HG03196 (cell line): ENCODE results near the gene KLK11.

Experiments used
- ATAC-seq: cut with Tn5 transposase; IDR thresholded peaks from one replicate; pipeline ENCODE4 v1.9.1; 2021; ENCODE audit not compliant: unreplicated experiment

KLK11 gene

DNA sequence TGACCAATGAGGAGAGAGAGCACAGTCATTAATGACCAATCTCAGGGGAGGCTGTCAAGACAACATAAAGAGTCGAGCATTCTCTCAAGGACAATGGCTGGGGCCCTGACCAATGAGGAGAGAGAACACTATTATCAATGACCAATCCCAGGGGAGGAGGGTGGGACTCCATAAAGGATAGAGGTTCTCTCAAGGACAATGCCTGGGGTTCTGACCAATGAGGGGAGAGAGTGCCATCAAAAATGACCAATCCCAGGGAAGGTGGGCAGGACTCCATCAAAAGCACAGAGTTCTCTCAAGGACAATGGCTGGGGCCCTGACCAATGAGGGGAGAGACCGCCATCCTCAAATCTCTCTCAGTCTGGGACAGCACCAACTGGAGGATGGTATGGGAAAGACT, 3.3 kb upstream of the KLK11 start:
- ATAC-seq, result no peak

DNA sequence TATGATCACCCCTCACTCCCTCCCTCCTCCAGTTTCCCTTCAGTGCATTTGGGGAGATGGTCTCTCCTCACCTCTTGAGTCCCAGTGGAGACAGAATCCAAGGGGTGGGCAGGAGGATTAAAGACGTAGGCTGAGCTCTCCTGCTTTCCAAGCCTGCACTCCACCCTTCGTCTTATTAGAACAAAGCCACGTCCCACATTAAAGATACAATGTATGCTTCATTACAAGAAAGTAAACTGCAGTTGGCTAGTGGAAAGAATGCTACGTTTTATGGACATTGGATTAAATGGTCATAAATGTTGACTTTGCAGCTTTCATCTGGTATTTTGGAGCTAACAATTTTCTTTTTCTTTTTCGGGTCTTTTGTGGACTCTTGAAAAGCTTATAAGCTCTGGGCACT, 1.5 kb upstream of the KLK11 start:
- ATAC-seq, result no peak

DNA sequence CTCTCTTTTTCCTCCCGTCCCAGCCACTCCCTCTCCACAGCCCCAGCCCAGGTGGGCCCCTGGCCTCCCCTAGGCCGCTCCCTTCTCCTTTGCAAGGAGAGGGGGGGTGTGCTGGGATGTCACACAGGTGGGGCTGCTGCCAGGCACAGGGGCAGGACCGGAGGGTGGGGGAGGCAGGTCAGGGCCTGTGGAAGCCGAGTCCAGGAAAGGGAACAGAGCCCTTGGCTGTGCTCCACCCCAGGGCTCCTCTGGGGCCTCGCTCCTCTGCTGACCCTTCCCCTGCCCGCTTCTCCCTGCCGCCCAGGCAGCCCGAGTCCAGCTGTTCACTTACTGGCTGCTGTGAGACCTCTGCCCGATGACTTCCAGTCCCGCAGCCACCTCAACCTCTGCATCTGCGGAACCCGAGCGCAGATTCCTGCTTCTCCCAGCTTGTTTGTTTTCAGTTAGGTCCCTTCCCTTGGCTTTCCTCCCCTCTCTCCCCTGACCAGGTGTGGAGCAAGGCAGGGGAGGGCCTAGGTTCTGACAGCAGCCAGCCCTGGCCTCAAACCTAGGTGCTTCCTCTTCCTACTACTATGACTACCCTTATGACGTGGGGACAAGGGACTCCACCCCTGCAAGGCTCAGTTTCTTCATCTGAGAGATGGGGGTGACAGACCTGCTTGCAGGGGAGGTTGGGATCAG, 850 bp upstream of the KLK11 start:
- no peak for ATAC-seq

DNA sequence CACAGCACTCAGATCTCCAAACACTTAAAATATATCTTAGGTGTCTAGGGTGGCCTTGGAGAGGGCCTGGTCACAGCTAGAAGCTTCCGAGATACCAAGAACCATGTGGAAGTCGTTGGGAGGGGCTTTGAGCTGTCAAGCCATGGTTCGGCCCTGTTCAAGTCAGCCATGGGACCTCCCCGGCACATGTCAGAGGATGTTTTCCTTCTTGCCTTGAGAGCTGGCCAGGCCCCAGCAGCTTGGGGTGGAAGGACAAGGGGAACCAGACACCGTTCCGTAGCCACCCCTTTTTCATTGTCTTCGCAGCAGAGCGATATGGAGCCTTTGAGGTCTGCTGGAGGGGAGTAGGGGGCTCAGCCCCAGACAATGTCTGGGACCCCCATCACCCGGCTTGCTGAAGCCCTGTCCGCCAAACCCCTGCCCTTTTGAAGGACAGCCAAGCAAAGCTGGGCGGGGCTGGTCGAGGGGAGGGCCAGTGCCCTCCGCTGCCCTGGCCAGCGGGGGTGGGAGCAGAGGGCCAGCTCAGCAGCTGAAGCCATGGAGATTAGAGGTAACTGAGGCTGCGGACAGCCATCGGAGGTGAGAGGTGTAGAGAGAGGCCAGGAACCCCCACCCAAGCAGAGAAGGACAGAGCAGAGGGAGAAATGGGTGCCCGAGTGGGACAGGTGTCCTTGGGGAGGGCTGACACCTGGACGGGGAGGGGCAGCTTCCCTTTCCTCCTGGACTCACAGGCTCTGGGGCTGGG, 435 bp downstream of the KLK11 start:
- ATAC-seq, result no peak

DNA sequence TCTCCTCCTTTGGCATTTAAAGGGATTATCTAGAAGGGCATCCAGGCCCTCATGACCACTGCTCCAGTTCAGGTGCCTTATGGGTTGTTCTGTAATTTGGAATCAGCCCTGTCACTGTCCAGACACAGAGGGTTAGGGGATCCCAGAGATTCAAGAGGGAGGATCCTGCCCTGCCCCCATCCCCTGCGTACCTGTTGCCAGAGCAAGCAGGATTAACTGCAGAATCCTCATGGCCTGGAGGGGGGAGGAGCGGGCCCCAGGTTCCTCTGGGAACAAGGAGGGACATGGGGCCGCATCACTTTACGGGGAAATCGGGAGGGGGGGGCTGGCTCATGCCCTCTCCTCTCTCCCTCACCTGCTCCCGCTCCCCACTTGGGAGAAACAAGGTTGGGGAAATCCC, 1.0 kb downstream of the KLK11 start:
- no peak for ATAC-seq

DNA sequence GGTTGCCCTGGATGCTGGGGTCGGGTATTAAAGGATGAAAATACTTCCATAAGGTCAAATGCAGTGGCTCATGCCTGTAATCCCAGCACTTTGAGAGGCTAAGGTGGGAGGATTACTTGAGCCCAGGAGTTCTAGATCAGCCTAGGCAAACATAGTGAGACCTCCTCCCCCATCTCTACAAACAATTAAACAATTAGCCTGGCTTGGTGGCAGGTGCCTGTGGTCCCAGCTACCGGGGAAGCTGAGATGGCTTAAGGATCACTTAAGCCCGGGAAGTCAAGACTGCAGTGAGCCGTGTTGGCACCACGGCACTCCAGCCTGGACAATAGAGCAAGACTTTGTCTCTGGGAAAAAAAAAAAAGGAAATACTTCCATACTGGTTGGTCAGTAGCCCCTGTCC, 1.5 kb downstream of the KLK11 start:
- no peak for ATAC-seq

DNA sequence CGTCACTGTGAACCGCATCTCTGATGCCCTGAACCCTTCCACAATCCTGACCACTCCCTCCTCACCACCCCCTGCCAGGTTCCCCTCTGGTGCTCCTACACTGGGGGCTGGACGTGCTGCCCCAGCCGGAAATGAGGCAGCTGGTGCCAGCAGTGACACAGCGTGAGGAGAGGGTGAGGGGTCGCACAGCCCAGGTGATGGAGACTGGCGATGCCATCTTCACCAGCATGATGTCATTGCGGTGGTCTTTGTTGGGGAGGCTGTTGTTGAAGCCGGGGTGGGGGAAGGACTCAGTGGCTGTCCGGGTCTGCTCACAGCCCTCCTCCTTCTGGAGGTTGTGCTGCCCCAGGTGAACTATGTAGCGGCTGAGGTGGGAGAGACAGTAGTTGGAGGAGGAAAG, 2.5 kb downstream of the KLK11 start:
- no peak for ATAC-seq

DNA sequence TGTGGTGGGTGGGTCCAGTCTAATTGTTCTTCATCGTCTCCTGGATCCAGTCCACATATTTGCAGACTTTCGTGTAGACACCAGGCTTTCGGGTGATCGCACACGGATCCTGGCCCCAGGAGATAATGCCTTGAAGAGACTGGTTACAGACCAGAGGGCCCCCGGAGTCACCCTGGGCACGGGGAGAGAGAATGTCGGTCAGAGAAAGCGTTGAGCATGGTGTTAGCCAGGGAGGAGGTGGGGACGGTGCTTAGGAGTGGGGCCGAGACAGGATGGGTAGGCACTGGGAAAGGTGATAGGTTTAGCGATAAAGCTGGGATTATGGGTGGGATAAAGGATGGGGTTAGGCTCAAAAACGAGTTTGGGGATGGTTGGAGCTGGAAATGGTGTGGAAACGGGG, 3.9 kb downstream of the KLK11 start:
- ATAC-seq, result no peak

DNA sequence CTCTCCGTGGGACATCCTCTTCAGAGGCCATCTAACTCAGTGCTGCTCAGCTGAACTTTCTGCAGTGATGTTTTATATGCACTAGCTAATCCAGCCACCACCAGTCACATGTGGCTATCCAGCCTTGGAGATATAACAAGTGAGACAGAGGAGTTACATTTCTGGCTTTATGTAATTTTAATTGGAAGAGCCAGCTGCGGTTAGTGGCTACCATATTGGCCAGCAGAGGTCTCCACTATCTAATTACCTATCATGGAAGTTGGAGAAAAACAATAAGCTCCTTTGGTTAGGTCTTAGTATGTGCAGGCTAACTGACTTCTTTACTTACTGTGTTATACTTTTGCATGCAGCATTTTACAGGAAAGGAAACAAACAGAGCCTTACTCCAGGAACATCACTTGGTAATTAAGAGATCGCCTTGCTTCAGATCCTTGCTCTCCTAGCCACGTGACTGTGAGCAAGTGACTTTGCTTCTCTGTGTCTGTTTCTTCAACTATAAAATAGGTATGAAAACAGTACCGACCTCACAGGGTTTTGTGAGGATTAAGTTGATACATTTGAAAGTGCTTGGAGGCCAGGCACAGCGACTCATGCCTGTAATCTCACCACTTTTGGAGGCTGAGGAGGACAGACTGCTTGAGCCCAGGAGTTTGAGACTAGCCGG, 5.3 kb downstream of the KLK11 start:
- no peak for ATAC-seq

DNA sequence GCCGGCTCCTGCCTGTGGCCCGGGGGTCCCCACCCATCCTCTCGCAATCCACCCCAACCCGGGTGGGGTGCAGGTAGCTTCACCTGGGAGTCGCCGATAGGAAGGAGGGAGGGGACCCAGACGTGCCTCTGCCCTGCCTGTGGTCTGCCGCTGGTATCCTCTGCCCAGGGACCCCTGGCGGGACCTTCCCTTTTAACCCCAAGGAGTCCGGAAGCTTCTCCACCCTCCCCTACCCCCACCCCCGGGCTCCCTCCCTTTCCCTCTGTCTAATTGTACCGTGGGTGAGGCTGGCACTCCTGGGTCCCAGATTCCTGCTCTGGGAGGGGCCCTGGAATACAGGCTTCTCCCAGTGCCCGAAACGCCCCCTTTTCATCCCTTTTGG, 6.9 kb downstream of the KLK11 start, which contains the start of gene KLK10:
KLK10 (minus strand) TSS at position 166 of the 382 bp plus-strand sequence. CDS start 579 bp downstream, outside the sequence.
- ATAC-seq, result no peak

DNA sequence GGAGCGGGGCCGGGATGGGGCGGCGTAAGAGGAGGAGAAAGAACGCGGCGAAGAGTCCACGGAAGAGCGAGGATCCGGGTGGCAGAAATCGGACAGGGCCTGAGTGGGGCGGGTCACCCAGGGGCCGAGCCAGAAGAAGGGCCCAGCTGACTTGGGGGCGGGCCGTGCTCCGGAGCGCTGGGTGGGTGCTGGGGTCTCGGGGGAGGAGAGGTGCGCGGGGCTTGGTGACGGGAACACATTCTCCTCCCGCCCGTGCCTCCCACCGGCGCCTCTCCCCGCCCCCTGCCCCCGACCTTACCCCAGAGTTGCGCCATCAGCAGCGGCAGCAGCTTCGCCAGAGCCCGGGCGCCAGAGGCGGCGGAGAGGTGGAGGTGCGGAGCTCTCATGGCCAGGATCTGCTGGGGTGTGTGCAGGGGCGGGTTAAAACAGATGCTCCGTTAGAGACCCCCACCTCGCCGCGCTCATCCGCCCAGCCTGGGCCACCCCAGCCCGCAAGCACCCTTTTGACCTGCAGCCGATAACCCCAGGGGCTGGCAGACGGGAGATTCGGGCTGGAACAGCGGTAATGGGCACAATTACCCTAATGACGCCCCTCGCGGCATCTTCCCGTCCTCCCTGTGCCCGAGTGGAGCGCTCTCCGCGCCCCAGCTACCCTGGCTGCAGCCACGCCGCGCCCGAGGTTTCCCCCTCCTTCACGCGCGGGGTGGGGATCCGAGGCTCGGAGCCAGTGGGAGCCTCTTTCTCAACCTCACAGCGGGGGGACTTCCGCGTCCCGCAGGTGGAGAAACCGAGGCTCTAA, 7.5 kb downstream of the KLK11 start:
- no peak for ATAC-seq

DNA sequence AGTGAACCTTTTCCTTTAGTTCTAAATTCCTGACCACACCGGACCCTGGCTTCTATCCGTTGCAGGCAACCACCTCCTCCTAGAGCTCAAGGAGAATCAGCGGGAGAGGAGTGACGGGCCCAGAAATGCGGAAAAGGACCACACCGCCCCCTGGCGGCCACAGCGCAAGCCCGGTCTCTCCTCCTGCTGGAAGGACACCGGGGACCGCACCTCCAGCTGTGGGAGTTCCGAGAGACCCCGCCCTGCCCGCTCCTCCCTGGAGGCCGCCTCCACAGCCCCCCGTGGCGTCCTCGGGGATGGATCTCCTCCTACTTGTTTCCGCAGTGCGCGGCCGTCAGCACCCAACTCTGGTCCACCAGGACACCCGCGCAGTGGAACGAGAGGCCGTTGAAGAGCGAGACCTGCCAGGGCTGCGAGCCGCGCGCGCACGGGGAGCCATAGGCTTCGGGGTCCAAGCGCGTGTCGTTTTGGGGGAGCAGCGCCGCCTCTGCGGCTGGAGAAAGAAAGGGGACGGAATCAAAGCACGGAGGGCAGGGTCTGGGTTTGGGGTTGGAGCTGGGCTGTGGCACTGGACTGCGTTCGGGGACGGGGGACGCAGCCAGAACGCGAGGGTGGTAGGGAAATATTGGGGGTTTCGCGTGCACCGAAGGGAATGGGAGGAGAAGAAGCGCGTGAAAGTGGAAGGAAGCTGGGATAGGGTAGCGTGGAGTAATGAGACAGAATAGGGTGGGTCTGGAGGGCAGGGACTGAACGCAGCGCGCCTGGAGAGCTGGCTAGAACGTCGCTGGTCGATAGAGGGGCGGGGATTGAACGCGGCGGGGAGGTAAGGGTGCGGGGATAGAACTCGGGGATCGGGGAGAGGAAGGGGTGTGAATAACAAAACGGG, 9.4 kb downstream of the KLK11 start:
- ATAC-seq, result no peak

DNA sequence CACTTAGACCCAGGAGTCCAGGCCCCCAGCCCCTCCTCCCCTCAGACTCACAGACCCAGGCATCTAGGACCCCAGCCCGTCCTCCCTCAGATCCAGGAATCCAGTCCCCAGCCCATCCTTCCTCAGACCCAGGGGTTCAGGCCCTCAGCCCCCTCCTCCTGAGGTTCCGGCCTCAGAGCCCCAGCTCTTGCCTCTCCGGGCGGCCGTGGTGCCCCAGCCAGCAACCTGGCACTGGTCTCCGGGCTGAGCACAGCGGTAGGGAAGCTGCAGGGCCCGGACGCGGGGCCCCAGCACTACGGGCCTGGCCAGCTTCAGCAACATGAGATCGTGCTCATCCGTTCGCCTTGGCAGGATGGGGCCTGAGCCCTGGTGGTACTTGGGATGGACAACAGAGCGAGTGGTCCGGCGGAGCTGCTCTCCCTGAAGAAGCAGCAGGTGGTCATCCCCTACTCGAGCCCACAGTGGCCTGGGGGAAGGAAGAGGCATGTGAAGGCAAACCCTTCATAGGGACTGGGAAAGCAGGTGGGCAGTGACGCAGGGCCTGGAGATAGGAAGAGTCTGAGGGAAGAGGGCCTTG, 10.6 kb downstream of the KLK11 start:
- ATAC-seq, result no peak

DNA sequence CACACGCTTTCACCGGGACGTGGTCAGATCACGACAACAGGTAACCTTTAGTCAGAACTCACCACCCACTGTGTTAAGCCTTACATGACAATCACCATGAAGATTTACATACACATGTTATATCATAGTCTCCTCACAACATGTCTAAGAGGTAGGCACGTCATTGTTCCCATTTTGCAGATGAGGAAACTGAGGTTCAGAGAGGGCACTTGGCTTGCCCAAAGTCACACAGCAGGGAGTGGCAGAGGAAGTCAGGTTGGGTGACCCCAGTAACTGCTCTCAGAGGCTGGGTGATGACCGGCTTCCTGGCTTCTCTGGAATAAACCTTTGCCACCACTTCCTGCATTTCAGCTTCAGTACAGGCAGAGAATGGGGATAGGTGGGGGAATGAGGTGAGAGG, 12.2 kb downstream of the KLK11 start:
- no peak for ATAC-seq

DNA sequence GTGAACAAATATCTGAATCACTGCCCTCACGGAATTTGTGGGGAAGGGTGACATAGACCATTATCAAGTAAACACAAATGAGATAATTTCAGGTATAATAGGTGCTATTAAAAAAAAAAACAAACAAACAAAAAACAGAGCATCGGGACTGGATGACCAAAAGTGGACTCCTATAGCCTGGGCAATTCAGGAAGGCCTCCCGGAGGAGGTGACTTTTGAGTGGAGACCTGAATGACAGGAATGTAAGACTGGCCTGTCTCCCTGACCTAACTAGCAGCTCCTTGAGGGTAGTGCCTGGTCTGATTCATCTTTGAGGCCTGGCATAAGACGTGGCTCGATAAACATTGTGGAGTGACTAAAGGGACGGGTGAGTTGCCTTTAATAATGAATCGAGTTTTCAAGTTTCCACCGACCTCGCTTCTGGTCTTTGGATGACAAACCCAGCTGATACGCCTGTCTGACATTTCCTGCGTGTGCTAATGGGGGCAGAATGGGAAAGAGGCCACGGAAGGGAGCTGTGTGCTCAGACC, 13.7 kb downstream of the KLK11 start:
- ATAC-seq, result no peak

DNA sequence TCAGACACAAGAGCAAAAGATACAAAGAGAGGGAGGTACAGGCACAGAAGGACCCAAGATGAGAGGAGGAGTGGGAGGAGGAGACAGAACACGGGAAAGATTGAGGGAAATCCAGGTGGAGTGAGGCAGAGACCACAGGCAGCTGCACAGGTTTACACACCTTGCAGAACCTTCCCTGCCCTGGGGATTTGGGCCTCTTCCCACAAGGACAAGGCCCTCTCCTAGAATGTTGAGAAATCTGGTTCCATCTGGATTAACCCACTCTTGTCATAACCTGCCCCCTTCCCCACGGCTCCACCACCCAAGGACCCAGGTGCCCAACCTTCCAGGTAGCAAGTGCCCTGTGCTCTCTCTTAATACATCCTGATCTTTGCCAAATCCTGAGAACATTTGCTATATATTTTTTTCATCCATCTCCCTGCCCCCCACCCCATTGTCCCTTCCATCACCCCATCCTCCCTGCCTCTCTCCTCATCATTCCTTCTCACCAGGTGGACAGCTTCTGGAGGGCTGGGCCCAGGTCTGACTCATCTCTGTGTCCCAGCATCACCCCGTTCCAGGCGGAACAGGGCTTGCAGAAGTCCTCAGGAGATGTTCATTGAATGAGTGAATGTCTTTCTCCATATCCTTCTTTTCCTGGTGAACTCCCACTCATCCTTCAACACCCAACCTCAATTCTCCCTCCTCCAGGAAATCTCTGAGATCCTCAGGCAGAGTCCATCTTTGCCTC, 16.2 kb downstream of the KLK11 start:
- no peak for ATAC-seq

DNA sequence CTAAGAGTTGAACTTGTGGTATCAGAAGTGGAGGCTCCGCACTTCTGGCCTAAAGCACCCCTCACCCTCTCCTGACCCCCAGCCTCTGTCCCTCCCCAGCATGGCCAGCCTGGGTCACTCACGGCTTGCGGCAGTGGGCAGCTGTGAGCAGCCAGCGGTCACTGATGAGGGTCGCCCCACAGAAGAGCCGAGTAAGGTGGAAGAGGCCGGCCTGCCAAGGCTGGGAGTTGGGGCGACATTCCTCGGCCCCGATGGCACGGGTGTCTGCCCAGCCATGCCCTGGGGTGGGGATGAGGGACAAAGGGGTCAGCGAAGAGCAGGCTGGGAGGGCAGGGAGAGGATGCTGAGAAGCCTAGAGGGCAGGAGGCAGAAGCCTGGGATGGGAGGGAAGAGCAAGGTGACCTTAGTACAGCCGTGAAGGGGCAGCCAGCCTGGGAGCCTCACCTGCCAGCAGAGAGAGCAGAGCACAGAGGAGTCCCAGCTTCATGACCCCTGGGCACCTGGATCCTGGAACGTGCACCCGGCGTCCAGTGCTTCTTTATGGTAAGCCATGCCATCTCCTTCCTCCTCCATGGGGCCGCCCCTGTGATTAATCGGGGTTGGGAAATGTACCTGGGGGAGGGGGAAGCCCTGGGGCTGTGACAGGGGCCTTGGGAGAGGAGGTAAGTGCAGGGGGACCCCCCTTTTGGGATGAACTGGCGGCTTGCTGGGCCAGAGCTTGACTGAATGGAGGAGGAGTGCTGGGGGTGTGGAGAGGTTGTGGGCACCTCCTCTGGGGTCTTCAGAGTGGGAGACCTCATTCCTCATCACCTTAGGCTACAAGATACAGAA, 17.1 kb downstream of the KLK11 start:
- no peak for ATAC-seq

DNA sequence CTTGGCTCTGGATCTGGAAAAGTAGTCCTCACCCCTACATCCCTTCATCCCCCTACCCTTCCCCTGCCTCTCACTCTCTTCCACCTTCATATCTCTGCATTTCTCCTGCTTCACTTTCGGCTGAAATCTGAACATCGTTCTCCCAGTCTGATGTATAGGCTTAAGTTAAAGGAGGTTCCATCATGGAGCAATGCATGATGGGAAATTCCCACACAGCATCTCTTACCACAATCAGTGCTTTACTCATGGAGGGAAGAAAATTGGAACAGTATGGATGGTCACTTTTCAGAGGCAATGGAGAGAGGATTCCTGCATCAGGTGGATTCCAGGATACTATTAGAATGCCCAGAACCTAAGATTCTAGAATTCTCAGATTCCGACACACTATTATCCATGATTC, 18.9 kb downstream of the KLK11 start:
- ATAC-seq, result no peak
